Mammary epithelial cell (primary cell): ENCODE data around the gene SLC24A3.

Experiments
- CTCF ChIP-seq, 2 donors: IDR thresholded peaks in 1 of 2; conservative IDR thresholded peaks in 1 of 2; 2 replicates each; pipeline ENCODE4 v1.5.1; 2011 to 2012; ENCODE audit warnings: inconsistent platforms in 2 of 2, low read length in 2 of 2, mild to moderate bottlenecking in 2 of 2, control low read depth in 1 of 2, low read depth in 1 of 2; ENCODE audit not compliant: insufficient read depth in 1 of 2; ENCODE audit errors: extremely low read depth in 1 of 2
- EZH2 ChIP-seq: IDR thresholded peaks from 2 replicates; pipeline ENCODE4 v1.6.1; 2012; ENCODE audit warnings: low read length, inconsistent platforms, borderline replicate concordance

GRCh38 chr20:19738951-19739350, 526.5 kb downstream of the SLC24A3 start:
- TF ChIP-seq CTCF (conservative IDR thresholded peaks at IDR 0.05 in 1 of 2, IDR thresholded peaks at IDR 0.05 in 1 of 2; ENCODE audit: extremely low read depth in 1 of 2, insufficient read depth in 1 of 2, low read depth in 1 of 2, low read length in 2 of 2) (no peak), EZH2 (no peak)
